IMR-90 (cell line): Measurements from ENCODE around the gene INSR. TPM values are rescaled to one million over a fixed set of nuclear protein-coding genes. Genes with fewer than 3 reads are reported as not detected.
A peak's percentile ranks its signal among the peaks of the same experiment; 100 is the strongest.
"Not testable (repeated sequence)": the region's sequence is repeated elsewhere in the genome, so short reads cannot be mapped to it uniquely, and the experiment has no call there.

ENCODE experiments used
- ATAC-seq: fragments of 200-7000 bp; cut with Tn5 transposase; 2 replicates; pipeline ENCODE4 v1.9.1; 2020; ENCODE audit warnings: low read depth, mild to moderate bottlenecking, moderate library complexity
- BruUV-seq: library from RNA; stranded (reverse); fragments of 400-500 nt; replicated peaks from 2 replicates; lab custom pipeline; 2021; lab: Mats Ljungman, UMichigan
- CTCF ChIA-PET: fragments of 300-600 bp; formaldehyde crosslinking; extraction: SDS; loops from one replicate; lab custom pipeline; 2021; ENCODE audit warnings: antibody characterized with exemption; lab: Yijun Ruan, JAX
- POLR2A ChIA-PET: fragments of 300-600 bp; sonication (Branson Sonifier 250); formaldehyde crosslinking; loops from one replicate; lab custom pipeline; 2022; ENCODE audit warnings: antibody characterized with exemption; ENCODE audit not compliant: unreplicated experiment; lab: Charles Lee
- DNase-seq: peaks from one replicate; pipeline ENCODE4 v3.0.0; 2013
- H2AFZ ChIP-seq: replicated peaks from 2 replicates; pipeline ENCODE3; 2013; ENCODE audit warnings: low read length, mild to moderate bottlenecking; ENCODE audit not compliant: poor library complexity
- H2AK5ac ChIP-seq: 2 replicates; pipeline ENCODE4 v1.6.1; 2013; ENCODE audit warnings: low read depth, low read length, inconsistent platforms
- H2AK9ac ChIP-seq: replicated peaks from 2 replicates; pipeline ENCODE3; 2013; ENCODE audit warnings: mild to moderate bottlenecking, low read depth, low read length, moderate library complexity; ENCODE audit not compliant: poor library complexity
- H2BK120ac ChIP-seq: 2 replicates; pipeline ENCODE4 v1.6.1; 2013; ENCODE audit warnings: low read depth, low read length, inconsistent platforms
- H2BK15ac ChIP-seq: 3 replicates; pipeline ENCODE4 v1.6.1; 2013; ENCODE audit warnings: low read depth, low read length, inconsistent platforms
- H2BK20ac ChIP-seq: 2 replicates; pipeline ENCODE4 v1.6.1; 2013; ENCODE audit warnings: low read depth, mild to moderate bottlenecking, inconsistent platforms, low read length, moderate library complexity
- H2BK5ac ChIP-seq: 2 replicates; pipeline ENCODE4 v1.6.1; 2013; ENCODE audit warnings: mild to moderate bottlenecking, low read depth, low read length, inconsistent platforms; ENCODE audit not compliant: poor library complexity, severe bottlenecking
- H3K14ac ChIP-seq: replicated peaks from 2 replicates; pipeline ENCODE4 v1.6.1; 2013; ENCODE audit warnings: low read depth, low read length, inconsistent platforms
- H3K18ac ChIP-seq: 2 replicates; pipeline ENCODE4 v1.6.1; 2013; ENCODE audit warnings: low read depth, low read length, control low read depth
- H3K23ac ChIP-seq: 2 replicates; pipeline ENCODE4 v1.6.1; 2013; ENCODE audit warnings: low read depth, low read length, inconsistent platforms
- H3K27ac ChIP-seq: 2 replicates; pipeline ENCODE4 v1.5.1; 2013; ENCODE audit warnings: mild to moderate bottlenecking, control low read depth, low read length; ENCODE audit not compliant: insufficient read depth
- H3K27me3 ChIP-seq: 2 replicates; pipeline ENCODE4 v1.6.1; 2013; ENCODE audit warnings: low read length; ENCODE audit not compliant: control insufficient read depth, insufficient read depth
- H3K36me3 ChIP-seq: 2 replicates; pipeline ENCODE4 v1.6.1; 2013; ENCODE audit warnings: low read length, mixed read lengths; ENCODE audit not compliant: control insufficient read depth, insufficient read depth
- H3K4ac ChIP-seq: 2 replicates; pipeline ENCODE4 v1.6.1; 2013; ENCODE audit warnings: low read depth, low read length, inconsistent platforms
- H3K4me1 ChIP-seq: 2 replicates; pipeline ENCODE4 v1.6.1; 2013; ENCODE audit warnings: low read length, mixed read lengths; ENCODE audit not compliant: control insufficient read depth, insufficient read depth
- H3K4me2 ChIP-seq: 2 replicates; pipeline ENCODE4 v1.6.1; 2013; ENCODE audit warnings: low read depth, mild to moderate bottlenecking, control low read depth, low read length, moderate library complexity
- H3K4me3 ChIP-seq: 2 replicates; pipeline ENCODE4 v1.5.1; 2013; ENCODE audit warnings: low read depth, mild to moderate bottlenecking, control low read depth, low read length, moderate library complexity; ENCODE audit not compliant: insufficient read depth
- H3K56ac ChIP-seq: 2 replicates; pipeline ENCODE4 v1.6.1; 2013; ENCODE audit warnings: low read length, inconsistent platforms; ENCODE audit not compliant: insufficient read depth; ENCODE audit errors: extremely low read depth
- H3K79me1 ChIP-seq, 2 experiments: 2 replicates each; pipeline ENCODE4 v1.6.1; 2013; ENCODE audit warnings: low read length in 2 of 2, inconsistent platforms in 1 of 2, low read depth in 1 of 2
- H3K9ac ChIP-seq: 2 replicates; pipeline ENCODE4 v1.6.1; 2013; ENCODE audit warnings: low read depth, low read length, control low read depth
- H3K9me1 ChIP-seq: 2 replicates; pipeline ENCODE4 v1.6.1; 2013; ENCODE audit warnings: low read length, inconsistent platforms; ENCODE audit not compliant: insufficient read depth
- H3K9me3 ChIP-seq: 2 replicates; pipeline ENCODE4 v1.6.1; 2013; ENCODE audit warnings: low read length; ENCODE audit not compliant: control insufficient read depth, insufficient read depth
- H4K20me1 ChIP-seq: 2 replicates; pipeline ENCODE4 v1.6.1; 2013; ENCODE audit warnings: low read length, inconsistent platforms; ENCODE audit not compliant: insufficient read depth
- H4K5ac ChIP-seq: 2 replicates; pipeline ENCODE4 v1.6.1; 2013; ENCODE audit warnings: mild to moderate bottlenecking, low read depth, low read length, control low read depth
- H4K8ac ChIP-seq, 2 experiments: 2 replicates each; pipeline ENCODE4 v1.6.1; 2013; ENCODE audit warnings: low read depth in 2 of 2, low read length in 2 of 2, control low read depth in 1 of 2, inconsistent platforms in 1 of 2
- H4K91ac ChIP-seq: 2 replicates; pipeline ENCODE4 v1.6.1; 2013; ENCODE audit warnings: low read depth, low read length, inconsistent platforms; ENCODE audit not compliant: insufficient read depth
- CTCF ChIP-seq: conservative IDR thresholded peaks from 2 replicates; pipeline ENCODE4 v1.5.1; 2012; ENCODE audit warnings: mild to moderate bottlenecking, low read depth, low read length, improper control_type of control experiment
- WGBS, 2 experiments: methylation state at CpG; one replicate each; pipeline versions ENCODE4 v1.1.5 to v1.1.7; 2013; ENCODE audit warnings: missing lambda C conversion rate in 2 of 2; ENCODE audit not compliant: insufficient read length in 1 of 2; ENCODE audit errors: extremely low coverage in 2 of 2; 5-methylcytosine and 5-hydroxymethylcytosine counted together
- dilution Hi-C: fragments of 300-500 bp; cut with HindIII; formaldehyde crosslinking; loops from one replicate; pipeline ENCODE4 v1.14.3; 2018; ENCODE audit warnings: low sequenced_read_pairs; ENCODE audit not compliant: unreplicated experiment
- in situ Hi-C: fragments of 300-500 bp; cut with MboI; formaldehyde crosslinking; loops from 3 replicates; pipeline ENCODE4 v1.14.3; 2019; ENCODE audit warnings: low sequenced_read_pairs, inconsistent platforms, mixed read lengths
- intact Hi-C: fragments of 100-400 bp; cut with micrococcal nuclease; formaldehyde crosslinking; loops from 2 replicates; pipeline ENCODE4 v1.10.0; 2022
- polyA plus RNA-seq, 3 experiments: library from polyadenylated mRNA; depleted of rRNA; stranded (reverse); fragments of >200 nt; gene quantifications; 2 replicates each; pipeline ENCODE4 v1.2.3, GENCODE V29; 2012; ENCODE audit warnings: low replicate concordance in 1 of 3
- total RNA-seq: library from RNA; depleted of rRNA; stranded (reverse); fragments of >200 nt; gene quantifications from 2 replicates; pipeline ENCODE4 v1.2.3, GENCODE V29; 2012

The INSR gene
- total and polyA plus RNA-seq, 2 of the 4 experiments (the other 2 are of a cell fraction): 2.8 to 7.9 TPM

DNA sequence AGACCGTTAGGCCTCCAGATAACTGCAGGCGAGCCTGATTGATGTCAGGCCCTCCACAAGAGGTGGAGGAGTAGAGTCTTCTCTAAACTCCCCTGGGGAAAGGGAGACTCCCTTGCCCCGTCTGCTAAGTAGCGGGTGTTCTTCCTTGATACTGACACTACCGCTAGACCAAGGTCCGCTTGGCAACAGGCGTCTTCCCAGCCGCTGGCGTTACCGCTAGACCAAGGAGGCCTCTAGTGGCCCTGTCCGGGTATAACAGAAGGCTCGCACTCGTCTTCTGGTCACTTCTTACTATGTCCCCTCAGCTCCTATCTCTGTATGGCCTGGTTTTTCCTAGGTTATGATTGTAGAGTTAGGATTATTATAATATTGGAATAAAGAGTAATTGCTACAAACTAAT, 227.1 kb downstream of the INSR start:
- H4K20me1 ChIP-seq, DNase-seq, H3K56ac ChIP-seq, H3K14ac ChIP-seq, dilution Hi-C loops, H2BK20ac ChIP-seq, CTCF ChIA-PET, H3K4me1 ChIP-seq, H3K9me1 ChIP-seq, BruUV-seq, H2AFZ ChIP-seq, H3K27me3 ChIP-seq, H2BK15ac ChIP-seq, H4K8ac ChIP-seq, H3K27ac ChIP-seq, H4K91ac ChIP-seq, H3K23ac ChIP-seq, H2AK5ac ChIP-seq, H4K5ac ChIP-seq, H3K4me2 ChIP-seq, H2BK5ac ChIP-seq, H3K36me3 ChIP-seq, H3K4me3 ChIP-seq, H3K9me3 ChIP-seq, ATAC-seq, H2BK120ac ChIP-seq, H3K18ac ChIP-seq, in situ Hi-C loops, H3K9ac ChIP-seq, H3K4ac ChIP-seq, H2AK9ac ChIP-seq, POLR2A ChIA-PET: not testable (repeated sequence)
- WGBS, 2 experiments: 25% methylated on average over 6 of the region's 13 CpGs; no CpG with 5 or more reads in 1 of the 2 experiments
- intact Hi-C loops: loop anchor here (10.0 kb wide), 1 partner anchor 332 kb away; the partner anchor contains the start of genes GPR108 and TRIP10
- peak; percentile 21; the same call in 1 of the 2 replicates for TF ChIP-seq CTCF
- peaks cover 11 to 13% of the 10 kb centered on the region in 2 experiments for H3K79me1 ChIP-seq
